Right atrium auricular region (tissue), 2 donors: ENCODE measurements around the gene GSK3B. TPM values are rescaled to one million over a fixed set of nuclear protein-coding genes. Genes with fewer than 3 reads are reported as not detected.

Experiments
- DNase-seq: peaks from one replicate; pipeline ENCODE4 v3.0.0-alpha.2; 2019; ENCODE audit warnings: low spot score
- H3K27ac ChIP-seq, 2 donors: fragments of 200-600 bp; sonication (generic); 1 replicate in 1 of 2; 2 replicates in 1 of 2; pipeline ENCODE4 v1.5.1; 2016 to 2019
- H3K27me3 ChIP-seq, 2 donors: fragments of 200-600 bp; sonication (generic); one replicate each; pipeline versions ENCODE4 v1.5.1 to v1.6.0; 2017 to 2019
- H3K36me3 ChIP-seq: fragments of 200-600 bp; sonication (generic); one replicate; pipeline ENCODE4 v1.5.1; 2016
- H3K4me1 ChIP-seq, 2 donors: fragments of 200-600 bp; sonication (generic); one replicate each; pipeline versions ENCODE4 v1.5.1 to v1.6.0; 2017 to 2019
- H3K4me3 ChIP-seq, 2 donors: fragments of 200-600 bp; sonication (generic); 1 replicate in 1 of 2; 2 replicates in 1 of 2; pipeline ENCODE4 v1.5.1; 2017 to 2019; ENCODE audit warnings: mild to moderate bottlenecking in 1 of 2, moderate library complexity in 1 of 2
- H3K9me3 ChIP-seq, 2 donors: fragments of 200-600 bp; sonication (generic); one replicate each; pipeline ENCODE4 v1.5.1; 2019
- total RNA-seq, 2 donors: library from RNA; depleted of rRNA; stranded (reverse); fragments of >200 nt; gene quantifications; one replicate each; pipeline ENCODE4 v1.1.0, GENCODE V29; 2016
- TF ChIP-seq, protein P1 (sequence below), 2 donors: fragments of 200-600 bp; sonication (generic); IDR thresholded peaks; one replicate each; pipeline ENCODE4 v1.5.1; 2019; ENCODE audit warnings: antibody characterized with exemption in 2 of 2

The GSK3B gene
- total RNA-seq, 2 donors from 2014 or later, result 31.3 to 42.0 TPM

DNA sequence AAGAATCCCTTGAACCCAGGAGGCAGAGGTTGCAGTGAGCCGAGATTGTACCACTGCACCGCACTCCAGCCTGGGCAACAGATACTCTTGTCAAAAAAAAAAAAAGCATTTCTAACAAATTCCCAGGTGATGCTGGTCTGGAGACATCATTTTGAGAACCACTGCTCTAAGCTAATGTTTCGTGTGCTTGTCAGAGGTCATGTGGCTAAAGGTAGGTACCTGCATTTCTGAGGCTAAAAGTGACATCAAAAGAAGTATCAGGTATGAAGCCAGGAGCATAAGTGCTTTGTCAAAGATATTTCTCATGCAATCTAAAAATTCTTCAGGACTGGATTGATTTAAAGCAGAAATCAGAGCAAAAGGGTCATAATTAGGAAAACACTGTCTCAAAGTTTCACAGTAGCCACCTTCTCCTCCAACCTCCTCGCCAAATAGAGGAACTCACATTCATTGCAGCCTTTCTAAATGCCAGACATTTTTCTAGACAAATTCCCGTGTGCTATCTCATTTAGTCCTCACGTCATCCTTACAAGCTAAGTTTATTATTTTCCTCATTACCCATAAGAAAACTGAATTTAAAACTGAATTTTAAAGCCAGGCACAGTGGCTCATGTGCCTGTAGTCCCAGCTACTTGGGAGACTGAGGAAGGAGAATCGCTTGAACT is 25.7 kb upstream of the GSK3B start:
- TF ChIP-seq, protein P1, sequence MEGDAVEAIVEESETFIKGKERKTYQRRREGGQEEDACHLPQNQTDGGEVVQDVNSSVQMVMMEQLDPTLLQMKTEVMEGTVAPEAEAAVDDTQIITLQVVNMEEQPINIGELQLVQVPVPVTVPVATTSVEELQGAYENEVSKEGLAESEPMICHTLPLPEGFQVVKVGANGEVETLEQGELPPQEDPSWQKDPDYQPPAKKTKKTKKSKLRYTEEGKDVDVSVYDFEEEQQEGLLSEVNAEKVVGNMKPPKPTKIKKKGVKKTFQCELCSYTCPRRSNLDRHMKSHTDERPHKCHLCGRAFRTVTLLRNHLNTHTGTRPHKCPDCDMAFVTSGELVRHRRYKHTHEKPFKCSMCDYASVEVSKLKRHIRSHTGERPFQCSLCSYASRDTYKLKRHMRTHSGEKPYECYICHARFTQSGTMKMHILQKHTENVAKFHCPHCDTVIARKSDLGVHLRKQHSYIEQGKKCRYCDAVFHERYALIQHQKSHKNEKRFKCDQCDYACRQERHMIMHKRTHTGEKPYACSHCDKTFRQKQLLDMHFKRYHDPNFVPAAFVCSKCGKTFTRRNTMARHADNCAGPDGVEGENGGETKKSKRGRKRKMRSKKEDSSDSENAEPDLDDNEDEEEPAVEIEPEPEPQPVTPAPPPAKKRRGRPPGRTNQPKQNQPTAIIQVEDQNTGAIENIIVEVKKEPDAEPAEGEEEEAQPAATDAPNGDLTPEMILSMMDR (IDR thresholded peaks at IDR 0.05), result no peak
- no peaks in the 10 kb centered on the region for H3K4me1 ChIP-seq
- H3K36me3 ChIP-seq, result no peaks in the 10 kb centered on the region
- H3K4me3 ChIP-seq, result no peak overlapping the region
- H3K9me3 ChIP-seq, result peaks cover 0 to 5% of the 10 kb centered on the region in 2 donors
- DNase-seq, result no peak
- H3K27ac ChIP-seq, result no peak overlapping the region
- H3K27me3 ChIP-seq, result no peaks in the 10 kb centered on the region

DNA sequence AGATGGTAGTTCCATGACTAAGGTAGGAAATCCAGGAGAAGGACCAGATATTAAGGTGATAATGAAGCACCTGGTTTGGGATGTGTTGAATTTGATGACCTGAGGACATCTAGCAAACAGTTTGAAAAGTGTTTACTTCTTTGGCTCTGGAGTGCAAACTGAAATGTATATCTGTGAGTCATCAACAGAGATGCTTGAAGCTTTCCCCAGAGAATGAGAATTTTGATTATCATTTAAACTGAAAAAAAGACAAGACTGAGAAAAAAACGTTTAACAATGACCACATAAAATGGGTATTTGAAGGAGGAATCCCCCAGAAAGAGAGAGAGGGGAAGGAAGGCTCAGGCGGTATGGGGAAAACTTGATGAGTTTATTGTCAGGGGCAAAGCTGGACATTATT is 20.7 kb upstream of the GSK3B start:
- TF ChIP-seq, protein P1 (IDR thresholded peaks at IDR 0.05), result no peak
- no peak overlapping the region for H3K4me3 ChIP-seq
- peaks cover 0 to 5% of the 10 kb centered on the region in 2 donors for H3K9me3 ChIP-seq
- no peak for DNase-seq
- H3K36me3 ChIP-seq, result no peaks in the 10 kb centered on the region
- no peak overlapping the region for H3K27ac ChIP-seq
- no peaks in the 10 kb centered on the region for H3K4me1 ChIP-seq
- H3K27me3 ChIP-seq, result no peaks in the 10 kb centered on the region

DNA sequence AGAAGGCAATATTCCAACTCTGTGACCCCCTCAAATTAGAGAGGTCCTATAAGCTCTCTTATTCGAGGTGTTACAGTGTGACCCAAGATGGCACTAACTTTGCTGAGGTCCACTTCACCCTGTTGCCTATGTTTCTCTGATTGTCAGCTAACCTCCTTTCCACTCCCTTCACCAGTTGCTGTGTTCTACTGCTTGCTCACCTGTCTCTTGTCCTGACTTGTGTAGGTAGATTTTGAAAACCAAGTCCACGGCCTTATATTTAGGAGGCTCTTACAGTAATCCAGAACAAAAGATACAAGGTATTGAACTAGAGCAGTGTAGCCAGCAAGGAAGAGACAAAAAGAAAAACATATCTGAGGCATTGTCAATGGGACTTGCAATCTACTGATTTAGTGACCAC is 20.1 kb upstream of the GSK3B start:
- Histone ChIP-seq H3K36me3 (no peaks in the 10 kb centered on the region), H3K4me1 (no peaks in the 10 kb centered on the region), H3K27ac (no peak overlapping the region), H3K9me3 (peaks cover 0 to 5% of the 10 kb centered on the region in 2 donors), H3K27me3 (no peaks in the 10 kb centered on the region), H3K4me3 (no peak overlapping the region)
- TF ChIP-seq, protein P1 (IDR thresholded peaks at IDR 0.05), result no peak
- no peak for DNase-seq

DNA sequence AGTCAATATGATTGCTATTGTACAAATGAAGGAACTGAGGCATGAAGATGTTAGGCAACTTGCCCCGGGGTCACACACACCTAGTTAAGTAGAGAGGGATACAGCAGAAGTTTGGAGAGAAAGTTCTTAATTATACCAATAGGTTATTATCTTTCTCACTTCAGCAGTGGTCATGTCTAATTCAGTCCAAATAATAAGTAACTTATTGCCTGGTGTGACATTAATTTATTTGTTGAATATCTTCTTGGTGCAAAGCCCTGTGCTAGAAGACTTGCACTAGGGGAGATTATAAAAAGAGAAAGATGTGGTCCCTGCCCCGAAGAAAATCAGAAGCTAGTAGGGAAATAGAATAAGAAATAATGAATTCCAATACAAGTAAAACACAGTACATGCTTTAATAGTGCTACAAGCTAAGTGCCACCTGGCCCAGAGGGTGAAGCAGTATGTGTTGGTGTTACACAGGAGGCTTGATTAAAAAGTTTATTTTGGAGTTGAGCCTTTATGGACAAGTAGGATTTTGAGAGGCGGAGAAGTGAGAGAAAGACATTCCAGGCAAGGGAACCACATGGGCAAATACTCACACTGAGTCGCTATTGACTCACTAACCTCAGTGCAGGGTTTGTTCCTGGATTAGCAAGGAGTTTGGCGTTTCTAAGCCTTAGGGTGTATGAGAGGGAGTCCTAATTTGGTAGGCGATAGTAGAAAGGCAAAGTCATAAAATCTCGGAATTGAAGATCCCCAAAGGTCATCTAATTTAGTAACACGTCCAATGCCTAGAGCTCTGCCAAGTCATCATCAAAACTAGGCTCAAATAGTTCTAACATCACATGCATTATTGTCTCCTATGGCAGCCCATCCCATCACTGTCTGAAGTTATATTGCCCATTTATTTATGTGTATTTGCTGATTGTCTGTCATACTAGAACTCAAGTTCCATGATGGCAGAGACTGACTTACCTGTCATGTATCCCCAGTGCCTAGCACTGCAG is 19.2 kb upstream of the GSK3B start:
- Histone ChIP-seq H3K4me1 (no peaks in the 10 kb centered on the region), H3K36me3 (no peaks in the 10 kb centered on the region), H3K27me3 (no peaks in the 10 kb centered on the region), H3K27ac (no peak overlapping the region), H3K9me3 (peaks cover 0 to 5% of the 10 kb centered on the region in 2 donors), H3K4me3 (no peak overlapping the region)
- no peak for DNase-seq
- TF ChIP-seq, protein P1 (IDR thresholded peaks at IDR 0.05), result no peak

DNA sequence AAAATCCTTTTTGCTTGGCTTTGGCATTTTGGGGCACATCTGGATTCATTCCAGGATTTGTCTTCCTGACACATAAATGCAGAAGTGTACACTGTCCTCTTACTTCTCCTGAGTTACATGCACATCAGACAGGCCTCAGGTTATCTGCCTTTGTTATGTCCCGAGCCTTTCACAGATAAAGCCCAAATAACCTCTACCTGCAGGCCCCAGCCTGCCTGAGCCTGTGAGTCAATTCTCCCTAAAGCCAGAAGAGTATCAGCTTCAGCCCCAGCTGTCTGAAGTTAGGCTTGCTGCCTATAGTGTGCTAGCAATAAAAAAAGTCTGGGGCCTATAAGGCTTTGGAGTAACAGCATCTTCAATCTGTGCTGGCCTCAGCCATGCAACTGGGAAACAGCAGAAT is 17.7 kb upstream of the GSK3B start:
- Histone ChIP-seq H3K9me3 (peaks cover 0 to 4% of the 10 kb centered on the region in 2 donors), H3K27ac (no peak overlapping the region), H3K4me1 (no peaks in the 10 kb centered on the region), H3K4me3 (no peak overlapping the region), H3K36me3 (no peaks in the 10 kb centered on the region), H3K27me3 (no peaks in the 10 kb centered on the region)
- TF ChIP-seq, protein P1 (IDR thresholded peaks at IDR 0.05), result no peak
- no peak for DNase-seq
